K562 (cell line): Measurements from ENCODE around the gene TMEM203. TPM values are rescaled to one million over a fixed set of nuclear protein-coding genes. Genes with fewer than 3 reads are reported as not detected.

Experiments used
- CREBBP ChIP-seq: IDR thresholded peaks from one replicate; pipeline ENCODE4 v1.6.1; 2012; ENCODE audit warnings: low read depth, mild to moderate bottlenecking, control low read depth, inconsistent platforms, low read length
- ETV5 ChIP-seq: sonication (generic); formaldehyde crosslinking; IDR thresholded peaks from 2 replicates; pipeline ENCODE4 v1.4.0; 2020; ENCODE audit warnings: low read depth, mild to moderate bottlenecking, missing genetic modification reagents
- GABPB1 ChIP-seq: sonication (generic); formaldehyde crosslinking; IDR thresholded peaks from 2 replicates; pipeline ENCODE4 v1.8.0; 2022; ENCODE audit warnings: mild to moderate bottlenecking, missing genetic modification reagents
- HDAC6 ChIP-seq: IDR thresholded peaks from 2 replicates; pipeline ENCODE4 v1.6.1; 2012; ENCODE audit warnings: low read depth, mild to moderate bottlenecking, control low read depth, inconsistent platforms, low read length, moderate library complexity
- MLLT1 ChIP-seq, 2 experiments: fragments of 450-650 bp; IDR thresholded peaks; 2 replicates each; pipeline ENCODE4 v1.6.1; 2016
- RREB1 ChIP-seq: fragments of 250-450 bp; sonication (Bioruptor Pico); IDR thresholded peaks from 2 replicates; pipeline ENCODE4 v1.4.0; 2020
- SAFB ChIP-seq: fragments of 200-400 bp; formaldehyde crosslinking; IDR thresholded peaks from 2 replicates; pipeline ENCODE4 v1.6.1; 2017; ENCODE audit warnings: low read depth, low read length, borderline replicate concordance
- TEAD1 ChIP-seq, 2 experiments: fragments of 450-650 bp in 1 of 2; sonication (generic) in 1 of 2; formaldehyde crosslinking; IDR thresholded peaks; 2 replicates each; pipeline versions ENCODE4 v1.4.0 to v1.8.0; 2020 to 2022; ENCODE audit warnings: mild to moderate bottlenecking in 2 of 2, missing genetic modification reagents in 1 of 2
- ZBTB1 ChIP-seq: sonication (generic); formaldehyde crosslinking; IDR thresholded peaks from 2 replicates; pipeline ENCODE4 v1.8.1; 2023; ENCODE audit warnings: missing genetic modification reagents, low read depth, mild to moderate bottlenecking, borderline replicate concordance
- ZBTB33 ChIP-seq: sonication (generic); formaldehyde crosslinking; IDR thresholded peaks from 2 replicates; pipeline ENCODE4 v1.8.1; 2023; ENCODE audit warnings: mild to moderate bottlenecking, missing genetic modification reagents
- ZNF445 ChIP-seq: fragments of 250-450 bp; sonication (Bioruptor Pico); IDR thresholded peaks from 2 replicates; pipeline ENCODE4 v1.4.0; 2020; ENCODE audit warnings: low read depth, mild to moderate bottlenecking, moderate library complexity
- ZSCAN29 ChIP-seq: fragments of 450-650 bp; IDR thresholded peaks from 2 replicates; pipeline ENCODE4 v1.6.1; 2017
- polyA plus RNA-seq, 8 experiments: library from polyadenylated mRNA; depleted of rRNA in 4 of 8; stranded (reverse) in 5 of 8; unstranded in 3 of 8; fragments of >200 nt; fragmentation: Nextera tagmentation in 2 of 8; fragmentation: Illumina TruSeq in 1 of 8; extraction: Ambion mirVana in 2 of 8; extraction: Trizol in 1 of 8; gene quantifications; 2 replicates each; pipeline versions ENCODE4 v1.2.1 to v1.2.3, GENCODE V29; 2011 to 2014; ENCODE audit warnings: inconsistent platforms in 1 of 8, missing spikeins in 1 of 8
- total RNA-seq, 7 experiments: library from RNA; depleted of rRNA in 6 of 7; stranded (reverse); fragments of >200 nt in 6 of 7; fragmentation: Illumina TruSeq in 2 of 7; extraction: Trizol in 2 of 7; gene quantifications; 2 replicates each; pipeline versions ENCODE4 v1.2.1 to v1.2.3, GENCODE V29; 2011 to 2021; ENCODE audit warnings: low replicate concordance in 1 of 7
- TF ChIP-seq, protein P1 (sequence below): IDR thresholded peaks from 2 replicates; pipeline ENCODE4 v1.6.1; 2016; ENCODE audit warnings: missing genetic modification characterization, missing compliant biosample characterization
- TF ChIP-seq, protein P2 (sequence below): fragments of 450-650 bp; IDR thresholded peaks from one replicate; pipeline ENCODE4 v1.6.1; 2018; ENCODE audit warnings: mild to moderate bottlenecking, moderate library complexity; ENCODE audit not compliant: partially characterized antibody

TMEM203 gene
- total and polyA plus RNA-seq, 9 of the 15 experiments (the other 6 are each of a cell fraction or from before 2014, with no cell fraction given), result 8.8 to 59.5 (median 37.6) TPM

DNA sequence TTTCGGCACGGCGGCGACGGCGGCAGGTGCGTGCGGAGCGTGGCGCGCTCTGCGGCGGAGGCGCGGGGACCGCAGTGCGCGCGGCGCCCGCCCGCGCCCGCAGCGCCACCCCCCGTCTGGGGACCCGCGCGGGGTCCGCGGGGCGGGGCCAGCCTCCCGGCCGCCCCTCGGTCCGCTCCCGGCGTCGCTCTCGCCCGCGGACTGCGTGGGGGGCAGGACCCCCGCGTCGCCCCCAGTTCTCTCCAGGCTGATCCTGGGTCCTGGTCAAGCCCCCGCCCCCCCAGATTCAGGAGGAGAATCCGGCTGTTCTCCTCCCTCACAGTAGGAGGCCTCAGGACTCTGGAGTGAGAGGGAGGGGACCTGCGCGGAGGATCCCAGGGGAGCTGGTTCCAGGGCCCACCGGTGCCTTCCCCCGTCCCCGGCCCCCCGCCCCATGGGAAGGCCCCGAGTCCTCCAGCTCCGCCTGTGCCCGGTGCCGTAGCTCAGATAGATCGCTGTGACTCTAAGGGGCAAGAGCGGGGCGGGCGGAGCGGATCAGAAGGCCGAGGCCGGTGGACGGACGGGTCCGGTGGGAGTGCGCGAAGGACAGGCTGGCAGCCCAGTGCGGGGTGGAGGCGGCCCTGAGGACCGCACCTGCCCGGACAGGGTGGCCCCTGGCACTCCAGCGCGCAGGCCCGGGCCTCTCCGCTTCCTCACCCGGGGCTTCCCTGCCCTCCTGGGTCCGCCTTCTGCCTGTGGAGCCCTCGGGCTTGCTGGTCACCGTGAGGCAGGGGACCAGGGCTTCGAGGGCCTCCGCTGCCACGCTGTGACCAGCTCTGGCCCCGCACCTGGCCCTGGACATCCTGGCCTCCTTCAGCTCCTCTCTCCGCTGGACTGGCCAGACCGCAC is 17.0 kb upstream of the TMEM203 start, which contains the start of gene RNF208 (continued):
- TF ChIP-seq MLLT1 (IDR thresholded peaks at IDR 0.05), result no peak
- no peak for TF ChIP-seq CREBBP
- TF ChIP-seq ZBTB33, result peak; percentile 44; the same call in 1 of the 2 replicates
- 0 out of 2 replicates have a peak, but pooled peaks have one; percentile 56 for TF ChIP-seq ZBTB1 (CRISPR knock-in tag)
- no peak for TF ChIP-seq GABPB1 (CRISPR knock-in tag)
- TF ChIP-seq, protein P1, sequence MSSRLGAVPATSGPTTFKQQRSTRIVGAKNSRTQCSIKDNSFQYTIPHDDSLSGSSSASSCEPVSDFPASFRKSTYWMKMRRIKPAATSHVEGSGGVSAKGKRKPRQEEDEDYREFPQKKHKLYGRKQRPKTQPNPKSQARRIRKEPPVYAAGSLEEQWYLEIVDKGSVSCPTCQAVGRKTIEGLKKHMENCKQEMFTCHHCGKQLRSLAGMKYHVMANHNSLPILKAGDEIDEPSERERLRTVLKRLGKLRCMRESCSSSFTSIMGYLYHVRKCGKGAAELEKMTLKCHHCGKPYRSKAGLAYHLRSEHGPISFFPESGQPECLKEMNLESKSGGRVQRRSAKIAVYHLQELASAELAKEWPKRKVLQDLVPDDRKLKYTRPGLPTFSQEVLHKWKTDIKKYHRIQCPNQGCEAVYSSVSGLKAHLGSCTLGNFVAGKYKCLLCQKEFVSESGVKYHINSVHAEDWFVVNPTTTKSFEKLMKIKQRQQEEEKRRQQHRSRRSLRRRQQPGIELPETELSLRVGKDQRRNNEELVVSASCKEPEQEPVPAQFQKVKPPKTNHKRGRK (tag), result no peak
- TF ChIP-seq SAFB, result 0 out of 2 replicates have a peak, but pooled peaks have one; percentile 27
- TF ChIP-seq TEAD1 (CRISPR knock-in tag; IDR thresholded peaks at IDR 0.05), result no peak
- no peak for TF ChIP-seq ETV5 (CRISPR knock-in tag)
- TF ChIP-seq, protein P2, sequence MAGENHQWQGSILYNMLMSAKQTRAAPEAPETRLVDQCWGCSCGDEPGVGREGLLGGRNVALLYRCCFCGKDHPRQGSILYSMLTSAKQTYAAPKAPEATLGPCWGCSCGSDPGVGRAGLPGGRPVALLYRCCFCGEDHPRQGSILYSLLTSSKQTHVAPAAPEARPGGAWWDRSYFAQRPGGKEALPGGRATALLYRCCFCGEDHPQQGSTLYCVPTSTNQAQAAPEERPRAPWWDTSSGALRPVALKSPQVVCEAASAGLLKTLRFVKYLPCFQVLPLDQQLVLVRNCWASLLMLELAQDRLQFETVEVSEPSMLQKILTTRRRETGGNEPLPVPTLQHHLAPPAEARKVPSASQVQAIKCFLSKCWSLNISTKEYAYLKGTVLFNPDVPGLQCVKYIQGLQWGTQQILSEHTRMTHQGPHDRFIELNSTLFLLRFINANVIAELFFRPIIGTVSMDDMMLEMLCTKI, result no peak
- no peak for TF ChIP-seq ZSCAN29
- no peak for TF ChIP-seq ZNF445 (CRISPR knock-in tag)
- TF ChIP-seq RREB1 (CRISPR knock-in tag), result no peak
- no peak for TF ChIP-seq HDAC6
